DOHH2 (cell line): ENCODE measurements around the gene PTPRN2.

Experiments used
- H3F3A ChIP-seq: fragments of 200-600 bp; sonication (generic), shearing (Covaris generic); 2 replicates; pipeline ENCODE4 v1.6.0; 2016; ENCODE audit warnings: antibody characterized with exemption, mild to moderate bottlenecking; ENCODE audit not compliant: control insufficient read depth, insufficient read depth
- H3K27ac ChIP-seq: fragments of 200-600 bp; sonication (generic); 2 replicates; pipeline ENCODE4 v1.5.1; 2014; ENCODE audit warnings: low read depth, mild to moderate bottlenecking, low read length, moderate library complexity
- H3K27me3 ChIP-seq: fragments of 200-600 bp; sonication (generic); 2 replicates; pipeline ENCODE4 v1.6.1; 2014; ENCODE audit warnings: mild to moderate bottlenecking, low read length, mixed read lengths; ENCODE audit not compliant: control insufficient read depth
- H3K36me3 ChIP-seq: fragments of 200-600 bp; sonication (generic); 2 replicates; pipeline ENCODE4 v1.6.1; 2014; ENCODE audit warnings: mild to moderate bottlenecking, low read length, moderate library complexity, mixed read lengths; ENCODE audit not compliant: control insufficient read depth
- H3K4me1 ChIP-seq: fragments of 200-600 bp; sonication (generic); 2 replicates; pipeline ENCODE4 v1.6.1; 2014; ENCODE audit warnings: mild to moderate bottlenecking, low read length, mixed read lengths; ENCODE audit not compliant: control insufficient read depth
- H3K4me2 ChIP-seq: fragments of 200-600 bp; sonication (generic); 2 replicates; pipeline ENCODE4 v1.6.0; 2014; ENCODE audit warnings: mild to moderate bottlenecking, low read length, moderate library complexity
- H3K4me3 ChIP-seq: fragments of 200-600 bp; sonication (generic); 2 replicates; pipeline ENCODE4 v1.5.1; 2014; ENCODE audit warnings: mild to moderate bottlenecking, low read length, mixed read lengths
- H3K79me2 ChIP-seq: fragments of 200-600 bp; sonication (generic); 2 replicates; pipeline ENCODE4 v1.6.1; 2014; ENCODE audit warnings: mild to moderate bottlenecking, low read length, mixed read lengths; ENCODE audit not compliant: control insufficient read depth
- H3K9me2 ChIP-seq: fragments of 200-600 bp; sonication (generic); replicated peaks from 2 replicates; pipeline ENCODE4 v1.6.1; 2014; ENCODE audit warnings: mild to moderate bottlenecking, low read length, mixed read lengths; ENCODE audit not compliant: control insufficient read depth
- H3K9me3 ChIP-seq: fragments of 200-600 bp; sonication (generic); 2 replicates; pipeline ENCODE4 v1.6.1; 2014; ENCODE audit warnings: antibody characterized with exemption, low read length, mixed read lengths; ENCODE audit not compliant: control insufficient read depth, insufficient read depth
- H4K20me1 ChIP-seq: fragments of 200-600 bp; sonication (generic); 2 replicates; pipeline ENCODE4 v1.6.0; 2014; ENCODE audit warnings: low read depth, mild to moderate bottlenecking, antibody characterized with exemption, low read length, moderate library complexity; ENCODE audit not compliant: control insufficient read depth, insufficient read depth
- CTCF ChIP-seq: fragments of 200-600 bp; sonication (generic); IDR thresholded peaks from one replicate; pipeline ENCODE4 v1.5.1; 2014; ENCODE audit warnings: antibody characterized with exemption, mild to moderate bottlenecking, low read depth, low read length; ENCODE audit not compliant: poor library complexity, severe bottlenecking
- EZH2phosphoT487 ChIP-seq: fragments of 200-600 bp; sonication (generic); IDR thresholded peaks from 2 replicates; pipeline ENCODE4 v1.6.1; 2017; ENCODE audit warnings: borderline replicate concordance, mild to moderate bottlenecking, antibody characterized with exemption, low read length, moderate library complexity, mixed read lengths

The PTPRN2 gene

GRCh38 chr7:158016180-158017097 is 571.2 kb downstream of the PTPRN2 start:
- H3K27ac ChIP-seq: no peak overlapping the region
- TF ChIP-seq EZH2phosphoT487 (no peak), CTCF (no peak)
- H3F3A ChIP-seq: no peaks in the 10 kb centered on the region
- no peaks in the 10 kb centered on the region for H4K20me1 ChIP-seq
- H3K4me1 ChIP-seq: peaks cover 20% of the 10 kb centered on the region
- no peak overlapping the region; the same call in 1 of the 2 replicates for H3K4me2 ChIP-seq
- 0 out of 2 replicates have a peak, but pooled peaks cover 2% of the 10 kb centered on the region for H3K27me3 ChIP-seq
- no peaks in the 10 kb centered on the region for H3K9me2 ChIP-seq
- H3K4me3 ChIP-seq: no peak overlapping the region
- H3K79me2 ChIP-seq: no peaks in the 10 kb centered on the region
- peaks cover 6% of the 10 kb centered on the region; the same call in 1 of the 2 replicates for H3K9me3 ChIP-seq
- no peaks in the 10 kb centered on the region for H3K36me3 ChIP-seq

GRCh38 chr7:158015403-158016179 is 572.0 kb downstream of the PTPRN2 start:
- Histone ChIP-seq H3K79me2 (no peaks in the 10 kb centered on the region), H3K4me3 (no peak overlapping the region), H3K27ac (peak overlapping the region; percentile 22), H3K9me3 (peaks cover 6% of the 10 kb centered on the region; the same call in 1 of the 2 replicates), H3K36me3 (no peaks in the 10 kb centered on the region), H3K9me2 (no peaks in the 10 kb centered on the region), H3K4me2 (peak overlapping the region; percentile 10; the same call in 1 of the 2 replicates), H3K4me1 (peaks cover 21% of the 10 kb centered on the region), H3F3A (no peaks in the 10 kb centered on the region), H4K20me1 (no peaks in the 10 kb centered on the region), H3K27me3 (0 out of 2 replicates have a peak, but pooled peaks cover 2% of the 10 kb centered on the region)
- TF ChIP-seq CTCF: no peak
- no peak for TF ChIP-seq EZH2phosphoT487

DNA sequence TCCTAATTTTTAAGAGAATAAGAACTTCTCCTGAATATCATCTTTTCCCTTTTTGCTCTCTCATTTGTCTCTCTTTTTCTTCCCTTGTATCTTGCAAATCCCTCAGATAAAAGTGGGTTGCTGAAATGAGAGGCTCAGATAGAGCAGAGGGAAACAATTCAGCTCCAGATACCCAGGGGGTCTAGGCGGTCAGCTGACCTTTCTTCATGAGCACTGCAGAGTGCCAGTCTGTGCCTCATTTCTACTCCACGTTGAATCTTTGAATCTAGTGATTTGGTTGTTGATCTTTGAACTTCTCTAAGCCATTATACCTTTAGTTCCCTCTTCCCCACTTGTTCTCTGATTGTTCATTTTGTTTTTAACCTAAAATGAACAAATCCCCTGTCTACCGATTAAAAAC is 572.6 kb downstream of the PTPRN2 start:
- Histone ChIP-seq H3K27me3 (0 out of 2 replicates have a peak, but pooled peaks cover 2% of the 10 kb centered on the region), H3K4me3 (no peak overlapping the region), H3K36me3 (no peaks in the 10 kb centered on the region), H3K4me2 (peak overlapping the region; percentile 10; the same call in 1 of the 2 replicates), H3K9me2 (no peaks in the 10 kb centered on the region), H3K79me2 (no peaks in the 10 kb centered on the region), H3K27ac (peak overlapping the region; percentile 22), H4K20me1 (no peaks in the 10 kb centered on the region), H3K4me1 (peaks cover 21% of the 10 kb centered on the region), H3F3A (no peaks in the 10 kb centered on the region), H3K9me3 (peaks cover 6% of the 10 kb centered on the region; the same call in 1 of the 2 replicates)
- TF ChIP-seq EZH2phosphoT487 (no peak), CTCF (no peak)
